Sigmoid colon (tissue), 3 donors: ENCODE data around the gene CDKN1C.

ENCODE experiments used
- POLR2A ChIP-seq, 2 donors: fragments of 450-650 bp; IDR thresholded peaks; one replicate each; pipeline ENCODE4 v1.6.1; 2016; ENCODE audit warnings: antibody characterized with exemption in 2 of 2, mild to moderate bottlenecking in 2 of 2, moderate library complexity in 2 of 2
- TF ChIP-seq, protein P1 (sequence below), 4 experiments: fragments of 450-650 bp in 3 of 4; fragments of 200-600 bp in 1 of 4; IDR thresholded peaks; one replicate each; pipeline ENCODE4 v1.5.1; 2016 to 2019; ENCODE audit warnings: antibody characterized with exemption in 4 of 4, mild to moderate bottlenecking in 3 of 4, moderate library complexity in 2 of 4

DNA sequence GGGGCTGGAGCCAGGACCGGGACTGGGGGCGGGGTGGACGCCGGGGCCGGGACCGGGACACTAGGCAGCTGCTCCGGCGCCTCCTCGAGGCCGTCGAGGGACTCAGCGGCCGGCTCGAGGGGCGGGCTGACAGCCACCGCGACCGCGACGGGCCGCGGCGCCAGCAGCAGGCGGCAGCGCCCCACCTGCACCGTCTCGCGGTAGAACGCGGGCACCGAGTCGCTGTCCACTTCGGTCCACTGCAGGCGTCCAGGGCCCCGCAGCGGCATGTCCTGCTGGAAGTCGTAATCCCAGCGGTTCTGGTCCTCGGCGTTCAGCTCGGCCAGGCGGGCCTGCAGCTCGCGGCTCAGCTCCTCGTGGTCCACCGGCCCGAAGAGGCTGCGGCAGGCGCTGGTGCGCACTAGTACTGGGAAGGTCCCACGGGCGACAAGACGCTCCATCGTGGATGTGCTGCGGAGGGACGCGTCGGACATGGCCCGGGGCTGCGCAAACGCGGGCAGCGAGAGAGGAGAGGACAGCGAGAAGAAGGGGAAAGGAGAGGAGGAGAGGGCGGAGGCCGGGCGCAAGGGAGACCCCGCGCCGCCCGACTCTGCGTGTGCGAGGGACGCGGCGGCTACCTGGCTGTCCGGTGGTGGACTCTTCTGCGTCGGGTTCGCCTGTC lies 428 bp downstream of the CDKN1C start:
- no peak for TF ChIP-seq POLR2A (IDR thresholded peaks at IDR 0.05)
- TF ChIP-seq, protein P1, sequence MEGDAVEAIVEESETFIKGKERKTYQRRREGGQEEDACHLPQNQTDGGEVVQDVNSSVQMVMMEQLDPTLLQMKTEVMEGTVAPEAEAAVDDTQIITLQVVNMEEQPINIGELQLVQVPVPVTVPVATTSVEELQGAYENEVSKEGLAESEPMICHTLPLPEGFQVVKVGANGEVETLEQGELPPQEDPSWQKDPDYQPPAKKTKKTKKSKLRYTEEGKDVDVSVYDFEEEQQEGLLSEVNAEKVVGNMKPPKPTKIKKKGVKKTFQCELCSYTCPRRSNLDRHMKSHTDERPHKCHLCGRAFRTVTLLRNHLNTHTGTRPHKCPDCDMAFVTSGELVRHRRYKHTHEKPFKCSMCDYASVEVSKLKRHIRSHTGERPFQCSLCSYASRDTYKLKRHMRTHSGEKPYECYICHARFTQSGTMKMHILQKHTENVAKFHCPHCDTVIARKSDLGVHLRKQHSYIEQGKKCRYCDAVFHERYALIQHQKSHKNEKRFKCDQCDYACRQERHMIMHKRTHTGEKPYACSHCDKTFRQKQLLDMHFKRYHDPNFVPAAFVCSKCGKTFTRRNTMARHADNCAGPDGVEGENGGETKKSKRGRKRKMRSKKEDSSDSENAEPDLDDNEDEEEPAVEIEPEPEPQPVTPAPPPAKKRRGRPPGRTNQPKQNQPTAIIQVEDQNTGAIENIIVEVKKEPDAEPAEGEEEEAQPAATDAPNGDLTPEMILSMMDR (IDR thresholded peaks at IDR 0.05), result peak in 2 of 4 experiments; percentile 21 to 38
